GM13977 (cell line): ENCODE data around the gene LSM14B.

Experiments used
- DNase-seq: peaks from one replicate; pipeline ENCODE4 v3.0.0; 2012; ENCODE audit warnings: low spot score
- CTCF ChIP-seq: IDR thresholded peaks from 2 replicates; pipeline ENCODE4 v1.5.1; 2012; ENCODE audit warnings: mild to moderate bottlenecking, control low read depth; ENCODE audit not compliant: insufficient read depth; ENCODE audit errors: extremely low read depth, missing control alignments
- in situ Hi-C: fragments of 300-500 bp; cut with MboI; formaldehyde crosslinking; loops from one replicate; pipeline ENCODE4 v1.12.0; 2022; ENCODE audit warnings: low sequenced_read_pairs, low pct_unique_long_range_greater_than_20kb, mixed read lengths, inconsistent platforms; ENCODE audit not compliant: unreplicated experiment

The LSM14B gene

GRCh38 chr20:62101078-62101477 lies 21.2 kb upstream of the LSM14B start:
- no peak for DNase-seq
- in situ Hi-C loops: no loop called here
- TF ChIP-seq CTCF: no peak

GRCh38 chr20:62103508-62104233 lies 18.6 kb upstream of the LSM14B start:
- in situ Hi-C loops: no loop called here
- no peak for DNase-seq
- TF ChIP-seq CTCF: no peak

GRCh38 chr20:62104234-62104789 lies 18.0 kb upstream of the LSM14B start:
- DNase-seq: no peak
- no peak for TF ChIP-seq CTCF
- in situ Hi-C loops: no loop called here

GRCh38 chr20:62104791-62105345 lies 17.4 kb upstream of the LSM14B start:
- no peak for DNase-seq
- TF ChIP-seq CTCF: no peak
- in situ Hi-C loops: no loop called here

GRCh38 chr20:62105592-62105991 lies 16.7 kb upstream of the LSM14B start:
- DNase-seq: no peak
- no peak for TF ChIP-seq CTCF
- in situ Hi-C loops: no loop called here

GRCh38 chr20:62111148-62111547 lies 11.1 kb upstream of the LSM14B start:
- DNase-seq: no peak
- in situ Hi-C loops: no loop called here
- TF ChIP-seq CTCF: no peak
